ENCODE results near the gene ABCC1.
"Not testable (repeated sequence)": the region's sequence is repeated elsewhere in the genome, so short reads cannot be mapped to it uniquely, and the experiment has no call there.

The ABCC1 gene

GRCh38 chr16:16158082-16158658, 208.8 kb downstream of the ABCC1 start:
- TF ChIP-seq, protein P1, sequence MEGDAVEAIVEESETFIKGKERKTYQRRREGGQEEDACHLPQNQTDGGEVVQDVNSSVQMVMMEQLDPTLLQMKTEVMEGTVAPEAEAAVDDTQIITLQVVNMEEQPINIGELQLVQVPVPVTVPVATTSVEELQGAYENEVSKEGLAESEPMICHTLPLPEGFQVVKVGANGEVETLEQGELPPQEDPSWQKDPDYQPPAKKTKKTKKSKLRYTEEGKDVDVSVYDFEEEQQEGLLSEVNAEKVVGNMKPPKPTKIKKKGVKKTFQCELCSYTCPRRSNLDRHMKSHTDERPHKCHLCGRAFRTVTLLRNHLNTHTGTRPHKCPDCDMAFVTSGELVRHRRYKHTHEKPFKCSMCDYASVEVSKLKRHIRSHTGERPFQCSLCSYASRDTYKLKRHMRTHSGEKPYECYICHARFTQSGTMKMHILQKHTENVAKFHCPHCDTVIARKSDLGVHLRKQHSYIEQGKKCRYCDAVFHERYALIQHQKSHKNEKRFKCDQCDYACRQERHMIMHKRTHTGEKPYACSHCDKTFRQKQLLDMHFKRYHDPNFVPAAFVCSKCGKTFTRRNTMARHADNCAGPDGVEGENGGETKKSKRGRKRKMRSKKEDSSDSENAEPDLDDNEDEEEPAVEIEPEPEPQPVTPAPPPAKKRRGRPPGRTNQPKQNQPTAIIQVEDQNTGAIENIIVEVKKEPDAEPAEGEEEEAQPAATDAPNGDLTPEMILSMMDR (IDR thresholded peaks at IDR 0.05; ENCODE audit: control insufficient read depth, extremely low read depth, insufficient read depth): no peak
- DNase-seq (ENCODE audit: low read depth): no peak
- H3K4me3 ChIP-seq (ENCODE audit: low read depth, low read length): no peak overlapping the region

GRCh38 chr16:16158741-16159374, 209.4 kb downstream of the ABCC1 start:
- no peak for DNase-seq (ENCODE audit: low read depth)
- H3K4me3 ChIP-seq (ENCODE audit: low read depth, low read length): no peak overlapping the region
- TF ChIP-seq, protein P1 (IDR thresholded peaks at IDR 0.05; ENCODE audit: control insufficient read depth, extremely low read depth, insufficient read depth): no peak

DNA sequence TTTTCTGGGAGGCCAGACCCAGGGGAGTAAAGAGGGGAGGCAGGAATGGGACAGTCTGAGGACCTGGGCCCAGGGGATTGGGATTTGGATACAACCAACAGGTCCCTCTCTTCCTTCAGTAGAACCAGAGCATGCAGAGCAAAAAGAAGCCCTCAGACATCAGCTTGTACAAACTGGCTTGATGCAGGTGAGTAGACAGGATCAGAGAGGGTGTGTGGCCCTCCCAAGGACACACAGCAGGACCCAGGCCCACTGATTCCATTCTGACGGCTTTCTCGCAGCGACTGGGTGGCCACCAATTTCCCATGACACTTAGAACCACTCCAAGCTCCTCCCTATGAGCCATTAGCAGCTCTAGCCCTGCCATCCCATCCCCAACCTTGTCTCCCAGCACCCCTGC, 210.2 kb downstream of the ABCC1 start:
- H3K4me3 ChIP-seq (ENCODE audit: low read depth, low read length): no peak overlapping the region
- DNase-seq (ENCODE audit: low read depth): no peak
- TF ChIP-seq, protein P1 (IDR thresholded peaks at IDR 0.05; ENCODE audit: control insufficient read depth, extremely low read depth, insufficient read depth): no peak

DNA sequence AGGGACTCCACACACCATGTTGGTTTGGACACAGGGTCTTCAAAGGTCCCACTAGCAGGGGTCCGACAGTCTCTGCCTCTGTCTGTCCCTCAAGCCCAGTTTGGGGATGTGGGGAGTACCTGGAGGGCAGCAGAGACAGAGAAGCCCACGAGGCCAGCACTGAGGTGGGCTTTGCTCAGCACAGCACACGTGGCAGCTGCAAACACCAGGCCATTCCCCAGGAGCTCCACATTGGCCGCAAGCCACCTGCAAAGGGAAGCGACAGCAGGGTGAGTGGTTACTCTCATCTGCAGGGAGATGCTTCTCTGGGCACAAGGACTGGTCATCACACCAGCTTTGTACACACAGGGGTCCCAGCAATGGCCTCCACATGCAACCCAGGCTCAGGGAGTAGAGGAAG, 211.9 kb downstream of the ABCC1 start:
- DNase-seq (ENCODE audit: low read depth): no peak
- H3K4me3 ChIP-seq (ENCODE audit: low read depth, low read length): no peak overlapping the region
- TF ChIP-seq, protein P1 (IDR thresholded peaks at IDR 0.05; ENCODE audit: control insufficient read depth, extremely low read depth, insufficient read depth): no peak

GRCh38 chr16:16161840-16162239, 212.4 kb downstream of the ABCC1 start:
- not testable (repeated sequence) for H3K4me3 ChIP-seq (ENCODE audit: low read depth, low read length); DNase-seq (ENCODE audit: low read depth)

DNA sequence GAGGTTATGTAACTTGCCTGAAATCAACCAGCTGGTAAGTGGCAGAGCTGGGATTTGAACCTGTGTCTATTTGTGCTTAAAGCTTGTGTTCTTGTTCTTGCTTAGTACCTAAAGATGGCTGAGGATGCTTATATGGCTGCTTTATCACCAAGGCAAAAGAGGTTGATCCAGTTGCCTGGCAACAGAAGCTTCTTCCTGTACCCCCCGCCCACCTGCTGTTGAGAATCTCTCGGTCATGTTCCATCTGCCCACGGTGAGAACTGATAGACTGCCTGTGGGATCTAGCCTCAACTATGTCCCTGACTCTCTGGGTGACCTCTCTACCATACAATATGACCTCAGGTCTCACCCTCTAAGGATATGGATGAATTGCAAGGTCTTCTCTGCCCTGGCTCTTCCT, 213.2 kb downstream of the ABCC1 start:
- no peak overlapping the region for H3K4me3 ChIP-seq (ENCODE audit: low read depth, low read length)
- TF ChIP-seq, protein P1 (IDR thresholded peaks at IDR 0.05; ENCODE audit: control insufficient read depth, extremely low read depth, insufficient read depth): no peak
- DNase-seq (ENCODE audit: low read depth): no peak

GRCh38 chr16:16163109-16163508, 213.7 kb downstream of the ABCC1 start:
- DNase-seq (ENCODE audit: low read depth): no peak
- TF ChIP-seq, protein P1 (IDR thresholded peaks at IDR 0.05; ENCODE audit: control insufficient read depth, extremely low read depth, insufficient read depth): no peak
- no peak overlapping the region for H3K4me3 ChIP-seq (ENCODE audit: low read depth, low read length)
